ENCODE data around the gene RBM34. TPM values are rescaled to one million over a fixed set of nuclear protein-coding genes. Genes with fewer than 3 reads are reported as not detected.
A peak's percentile ranks its signal among the peaks of the same experiment; 100 is the strongest.
"Not testable (repeated sequence)": the region's sequence is repeated elsewhere in the genome, so short reads cannot be mapped to it uniquely, and the experiment has no call there.

Gene RBM34
- total RNA-seq: 10 to 100 TPM; 51.8 to 57.7 TPM
- polyA plus RNA-seq: 10 to 100 TPM; 51.0 to 71.7 TPM
- long read RNA-seq, donor 1, transcript RBM34-201 (11 exons, 2,054 nt): major isoform, 59 of 87 reads
- long read RNA-seq, donor 1, partial matches to known transcripts: 8 of 87 reads
- long read RNA-seq, donor 1, other reads (novel, unspliced or antisense): 19 of 87 reads
- long read RNA-seq, donor 2, transcript RBM34-201 (11 exons, 2,054 nt): major isoform, 11 of 13 reads
- long read RNA-seq, donor 2, partial matches to known transcripts: 0 of 13 reads
- long read RNA-seq, donor 2, other reads (novel, unspliced or antisense): 2 of 13 reads

- Histone ChIP-seq H3K27ac (ENCODE audit: low read depth in 1 of 2, low read length in 2 of 2) (peak within 1 kb of the TSS; percentile 79 to 84), H3K27me3 (ENCODE audit: control insufficient read depth in 1 of 2, insufficient read depth in 2 of 2, low read length in 1 of 2) (no peaks in the 10 kb centered on the region), H3K4me1 (ENCODE audit: control insufficient read depth in 1 of 2, insufficient read depth in 2 of 2, low read length in 2 of 2) (no peaks in the 10 kb centered on the region), H3K4me3 (ENCODE audit: low read length in 2 of 2) (peak within 1 kb of the TSS; percentile 65 to 84), H3K9me3 (ENCODE audit: control insufficient read depth, low read length) (no peaks in the 10 kb centered on the region), H3K36me3 (ENCODE audit: control insufficient read depth in 1 of 2, insufficient read depth in 2 of 2, low read length in 1 of 2) (no peaks in the 10 kb centered on the region)
- 0% methylated on average over 51 to 52 of the region's 52 CpGs for WGBS, 2 donors
- peak; percentile 97 for ATAC-seq (ENCODE audit: low FRiP score)
- DNase-seq: peak; percentile 94 to 97
- intact Hi-C loops (cut with DNase I): loop anchor here in 1 of 2 donors (10.0 kb wide), 1 partner anchor 254 kb away; no protein-coding TSS in a partner anchor
Measured at GRCh38 chr1:235160957-235161684, at the start of gene RBM34. RBM34 (minus strand) TSS chr1:235161250; CDS start chr1:235161226, 24 bp downstream.

- Histone ChIP-seq H3K27me3 (ENCODE audit: control insufficient read depth in 1 of 2, insufficient read depth in 2 of 2, low read length in 1 of 2) (no peaks in the 10 kb centered on the region), H3K27ac (ENCODE audit: low read depth in 1 of 2, low read length in 2 of 2) (no peak overlapping the region), H3K9me3 (ENCODE audit: control insufficient read depth, low read length) (no peaks in the 10 kb centered on the region), H3K36me3 (ENCODE audit: control insufficient read depth in 1 of 2, insufficient read depth in 2 of 2, low read length in 1 of 2) (peaks cover 3 to 4% of the 10 kb centered on the region in 2 donors), H3K4me1 (ENCODE audit: control insufficient read depth in 1 of 2, insufficient read depth in 2 of 2, low read length in 2 of 2) (no peaks in the 10 kb centered on the region), H3K4me3 (ENCODE audit: low read length in 2 of 2) (no peak overlapping the region)
- ATAC-seq (ENCODE audit: low FRiP score) (no peak), DNase-seq (no peak)
- intact Hi-C loops (cut with DNase I): no loop called here
- 92 to 93% methylated on average over 2 of the region's 2 CpGs for WGBS, 2 donors
Measured at GRCh38 chr1:235207209-235207565, 46.1 kb upstream of the RBM34 start.

GRCh38 chr1:235206533-235207208 lies 45.6 kb upstream of the RBM34 start:
- intact Hi-C loops (cut with DNase I): no loop called here
- DNase-seq (no peak), ATAC-seq (ENCODE audit: low FRiP score) (no peak)
- Histone ChIP-seq H3K4me1 (ENCODE audit: control insufficient read depth in 1 of 2, insufficient read depth in 2 of 2, low read length in 2 of 2) (no peaks in the 10 kb centered on the region), H3K27ac (ENCODE audit: low read depth in 1 of 2, low read length in 2 of 2) (no peak overlapping the region), H3K4me3 (ENCODE audit: low read length in 2 of 2) (no peak overlapping the region), H3K9me3 (ENCODE audit: control insufficient read depth, low read length) (no peaks in the 10 kb centered on the region), H3K36me3 (ENCODE audit: control insufficient read depth in 1 of 2, insufficient read depth in 2 of 2, low read length in 1 of 2) (peaks cover 0 to 4% of the 10 kb centered on the region in 2 donors), H3K27me3 (ENCODE audit: control insufficient read depth in 1 of 2, insufficient read depth in 2 of 2, low read length in 1 of 2) (no peaks in the 10 kb centered on the region)
- WGBS, 2 donors: 90 to 91% methylated on average over 4 of the region's 4 CpGs

GRCh38 chr1:235205687-235206086 lies 44.6 kb upstream of the RBM34 start:
- WGBS, 2 donors: 95 to 97% methylated on average over 3 of the region's 3 CpGs
- no peak overlapping the region for H3K27ac ChIP-seq (ENCODE audit: low read depth in 1 of 2, low read length in 2 of 2)
- DNase-seq: no peak
- H3K4me1 ChIP-seq (ENCODE audit: control insufficient read depth in 1 of 2, insufficient read depth in 2 of 2, low read length in 2 of 2): no peaks in the 10 kb centered on the region
- ATAC-seq (ENCODE audit: low FRiP score): no peak
- intact Hi-C loops (cut with DNase I): no loop called here
- peaks cover 0 to 4% of the 10 kb centered on the region in 2 donors for H3K36me3 ChIP-seq (ENCODE audit: control insufficient read depth in 1 of 2, insufficient read depth in 2 of 2, low read length in 1 of 2)
- no peaks in the 10 kb centered on the region for H3K9me3 ChIP-seq (ENCODE audit: control insufficient read depth, low read length)
- no peak overlapping the region for H3K4me3 ChIP-seq (ENCODE audit: low read length in 2 of 2)
- no peaks in the 10 kb centered on the region for H3K27me3 ChIP-seq (ENCODE audit: control insufficient read depth in 1 of 2, insufficient read depth in 2 of 2, low read length in 1 of 2)

- DNase-seq: no peak
- ATAC-seq (ENCODE audit: low FRiP score): no peak
- Histone ChIP-seq H3K27me3 (ENCODE audit: control insufficient read depth in 1 of 2, insufficient read depth in 2 of 2, low read length in 1 of 2) (no peaks in the 10 kb centered on the region), H3K27ac (ENCODE audit: low read depth in 1 of 2, low read length in 2 of 2) (no peak overlapping the region), H3K4me1 (ENCODE audit: control insufficient read depth in 1 of 2, insufficient read depth in 2 of 2, low read length in 2 of 2) (no peaks in the 10 kb centered on the region), H3K9me3 (ENCODE audit: control insufficient read depth, low read length) (no peaks in the 10 kb centered on the region), H3K36me3 (ENCODE audit: control insufficient read depth in 1 of 2, insufficient read depth in 2 of 2, low read length in 1 of 2) (no peaks in the 10 kb centered on the region), H3K4me3 (ENCODE audit: low read length in 2 of 2) (no peak overlapping the region)
- 75 to 93% methylated on average over 1 of the region's 1 CpG for WGBS, 2 donors
- intact Hi-C loops (cut with DNase I): no loop called here
Measured at GRCh38 chr1:235203428-235203827, 42.4 kb upstream of the RBM34 start.

GRCh38 chr1:235202447-235202846 lies 41.4 kb upstream of the RBM34 start:
- intact Hi-C loops (cut with DNase I); H3K27ac ChIP-seq (ENCODE audit: low read depth in 1 of 2, low read length in 2 of 2); DNase-seq; H3K4me1 ChIP-seq (ENCODE audit: control insufficient read depth in 1 of 2, insufficient read depth in 2 of 2, low read length in 2 of 2); H3K36me3 ChIP-seq (ENCODE audit: control insufficient read depth in 1 of 2, insufficient read depth in 2 of 2, low read length in 1 of 2); H3K4me3 ChIP-seq (ENCODE audit: low read length in 2 of 2); ATAC-seq (ENCODE audit: low FRiP score); H3K9me3 ChIP-seq (ENCODE audit: control insufficient read depth, low read length); H3K27me3 ChIP-seq (ENCODE audit: control insufficient read depth in 1 of 2, insufficient read depth in 2 of 2, low read length in 1 of 2): not testable (repeated sequence)
- WGBS, 2 donors: 93 to 96% methylated on average over 5 of the region's 5 CpGs

GRCh38 chr1:235199441-235199840 lies 38.4 kb upstream of the RBM34 start:
- no peaks in the 10 kb centered on the region for H3K27me3 ChIP-seq (ENCODE audit: control insufficient read depth in 1 of 2, insufficient read depth in 2 of 2, low read length in 1 of 2)
- H3K4me1 ChIP-seq (ENCODE audit: control insufficient read depth in 1 of 2, insufficient read depth in 2 of 2, low read length in 2 of 2): no peaks in the 10 kb centered on the region
- H3K27ac ChIP-seq (ENCODE audit: low read depth in 1 of 2, low read length in 2 of 2): no peak overlapping the region
- DNase-seq (no peak), ATAC-seq (ENCODE audit: low FRiP score) (peak; percentile 60)
- H3K9me3 ChIP-seq (ENCODE audit: control insufficient read depth, low read length): no peaks in the 10 kb centered on the region
- WGBS, 2 donors: 17 to 25% methylated on average over 6 of the region's 6 CpGs
- no peak overlapping the region for H3K4me3 ChIP-seq (ENCODE audit: low read length in 2 of 2)
- H3K36me3 ChIP-seq (ENCODE audit: control insufficient read depth in 1 of 2, insufficient read depth in 2 of 2, low read length in 1 of 2): no peaks in the 10 kb centered on the region
- intact Hi-C loops (cut with DNase I): no loop called here

- intact Hi-C loops (cut with DNase I): no loop called here
- peak overlapping the region in 1 of 2 donors; percentile 75 for H3K27ac ChIP-seq (ENCODE audit: low read depth in 1 of 2, low read length in 2 of 2)
Measured at GRCh38 chr1:235190431-235190830, 29.4 kb upstream of the RBM34 start.

More at GRCh38 chr1:235190431-235190830, 29.4 kb upstream of the RBM34 start:
- Histone ChIP-seq H3K4me1 (ENCODE audit: control insufficient read depth in 1 of 2, insufficient read depth in 2 of 2, low read length in 2 of 2) (peaks cover 0 to 3% of the 10 kb centered on the region in 2 donors), H3K36me3 (ENCODE audit: control insufficient read depth in 1 of 2, insufficient read depth in 2 of 2, low read length in 1 of 2) (no peaks in the 10 kb centered on the region), H3K9me3 (ENCODE audit: control insufficient read depth, low read length) (no peaks in the 10 kb centered on the region), H3K27me3 (ENCODE audit: control insufficient read depth in 1 of 2, insufficient read depth in 2 of 2, low read length in 1 of 2) (no peaks in the 10 kb centered on the region), H3K4me3 (ENCODE audit: low read length in 2 of 2) (no peak overlapping the region)
- DNase-seq (no peak), ATAC-seq (ENCODE audit: low FRiP score) (no peak)
